22Rv1 (cell line): ENCODE measurements around the gene AURKA.

Source experiments
- ZFX ChIP-seq: fragments of 450-650 bp; IDR thresholded peaks from 2 replicates; pipeline ENCODE4 v1.6.1; 2017; ENCODE audit warnings: antibody characterized with exemption, borderline replicate concordance
- TF ChIP-seq, protein P1 (sequence below): fragments of 450-650 bp; IDR thresholded peaks from 2 replicates; pipeline ENCODE4 v1.5.1; 2017; ENCODE audit warnings: mild to moderate bottlenecking

DNA sequence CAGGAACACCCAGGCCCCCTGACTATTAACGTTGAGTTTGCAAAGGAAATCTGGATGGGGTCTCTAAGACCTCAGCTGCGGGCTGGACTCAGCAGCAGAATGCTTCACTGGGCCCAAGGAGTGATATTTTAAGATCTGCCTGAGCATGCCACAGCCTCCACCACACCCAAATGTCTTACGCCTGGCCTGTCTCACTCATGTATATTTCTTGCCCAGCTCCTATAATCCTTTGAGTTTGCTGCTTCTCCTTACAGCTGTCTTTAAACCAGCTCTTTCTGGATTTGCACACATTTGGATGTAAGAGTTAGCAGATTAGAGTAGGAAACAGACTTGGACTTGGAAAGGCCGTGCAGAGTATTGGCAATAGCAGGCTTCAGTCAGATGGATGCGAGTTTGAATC is 36.4 kb upstream of the AURKA start:
- TF ChIP-seq, protein P1, sequence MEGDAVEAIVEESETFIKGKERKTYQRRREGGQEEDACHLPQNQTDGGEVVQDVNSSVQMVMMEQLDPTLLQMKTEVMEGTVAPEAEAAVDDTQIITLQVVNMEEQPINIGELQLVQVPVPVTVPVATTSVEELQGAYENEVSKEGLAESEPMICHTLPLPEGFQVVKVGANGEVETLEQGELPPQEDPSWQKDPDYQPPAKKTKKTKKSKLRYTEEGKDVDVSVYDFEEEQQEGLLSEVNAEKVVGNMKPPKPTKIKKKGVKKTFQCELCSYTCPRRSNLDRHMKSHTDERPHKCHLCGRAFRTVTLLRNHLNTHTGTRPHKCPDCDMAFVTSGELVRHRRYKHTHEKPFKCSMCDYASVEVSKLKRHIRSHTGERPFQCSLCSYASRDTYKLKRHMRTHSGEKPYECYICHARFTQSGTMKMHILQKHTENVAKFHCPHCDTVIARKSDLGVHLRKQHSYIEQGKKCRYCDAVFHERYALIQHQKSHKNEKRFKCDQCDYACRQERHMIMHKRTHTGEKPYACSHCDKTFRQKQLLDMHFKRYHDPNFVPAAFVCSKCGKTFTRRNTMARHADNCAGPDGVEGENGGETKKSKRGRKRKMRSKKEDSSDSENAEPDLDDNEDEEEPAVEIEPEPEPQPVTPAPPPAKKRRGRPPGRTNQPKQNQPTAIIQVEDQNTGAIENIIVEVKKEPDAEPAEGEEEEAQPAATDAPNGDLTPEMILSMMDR, result no peak
- no peak for TF ChIP-seq ZFX
